ENCODE results near the gene PFN3.

Gene PFN3

GRCh38 chr5:177447611-177448243 lies 47.3 kb upstream of the PFN3 start:
- Histone ChIP-seq H3K79me2 (ENCODE audit: control insufficient read depth, low read length) (no peaks in the 10 kb centered on the region), H3K4me1 (ENCODE audit: control insufficient read depth, low read length) (peaks cover 41% of the 10 kb centered on the region), H3K4me2 (ENCODE audit: low read length) (peak overlapping the region; percentile 99), H3K4me3 (ENCODE audit: low read length) (peak overlapping the region; percentile 62), H3K36me3 (ENCODE audit: control insufficient read depth, low read length) (peaks cover 7% of the 10 kb centered on the region; the same call in 1 of the 2 replicates), H3K27me3 (ENCODE audit: control insufficient read depth, low read length) (peaks cover 8% of the 10 kb centered on the region; the same call in 1 of the 2 replicates), H3F3A (ENCODE audit: control insufficient read depth, insufficient read depth) (peaks cover 22% of the 10 kb centered on the region), H3K27ac (ENCODE audit: low read depth, low read length) (no peak overlapping the region), H4K20me1 (ENCODE audit: control insufficient read depth, insufficient read depth, low read depth, low read length) (peaks cover 2% of the 10 kb centered on the region; the same call in 1 of the 2 replicates), H3K9me3 (ENCODE audit: control insufficient read depth, insufficient read depth, low read length) (no peaks in the 10 kb centered on the region), H3K9me2 (replicated peaks; ENCODE audit: control insufficient read depth, low read length) (no peaks in the 10 kb centered on the region)
- no peak for TF ChIP-seq CTCF (IDR thresholded peaks at IDR 0.05; ENCODE audit: low read depth, low read length, poor library complexity, severe bottlenecking)
- no peak for TF ChIP-seq EZH2phosphoT487 (IDR thresholded peaks at IDR 0.05; ENCODE audit: borderline replicate concordance, low read length)

GRCh38 chr5:177447066-177447610 lies 46.7 kb upstream of the PFN3 start:
- peaks cover 22% of the 10 kb centered on the region for H3F3A ChIP-seq (ENCODE audit: control insufficient read depth, insufficient read depth)
- no peaks in the 10 kb centered on the region for H3K79me2 ChIP-seq (ENCODE audit: control insufficient read depth, low read length)
- TF ChIP-seq CTCF (IDR thresholded peaks at IDR 0.05; ENCODE audit: low read depth, low read length, poor library complexity, severe bottlenecking) (no peak), EZH2phosphoT487 (IDR thresholded peaks at IDR 0.05; ENCODE audit: borderline replicate concordance, low read length) (no peak)
- no peaks in the 10 kb centered on the region for H4K20me1 ChIP-seq (ENCODE audit: control insufficient read depth, insufficient read depth, low read depth, low read length)
- peak overlapping the region; percentile 30; the same call in 1 of the 2 replicates for H3K27ac ChIP-seq (ENCODE audit: low read depth, low read length)
- H3K4me3 ChIP-seq (ENCODE audit: low read length): peak overlapping the region; percentile 86
- no peaks in the 10 kb centered on the region for H3K9me3 ChIP-seq (ENCODE audit: control insufficient read depth, insufficient read depth, low read length)
- no peaks in the 10 kb centered on the region for H3K9me2 ChIP-seq (replicated peaks; ENCODE audit: control insufficient read depth, low read length)
- H3K27me3 ChIP-seq (ENCODE audit: control insufficient read depth, low read length): peaks cover 8% of the 10 kb centered on the region; the same call in 1 of the 2 replicates
- peaks cover 13% of the 10 kb centered on the region for H3K36me3 ChIP-seq (ENCODE audit: control insufficient read depth, low read length)
- H3K4me1 ChIP-seq (ENCODE audit: control insufficient read depth, low read length): peaks cover 41% of the 10 kb centered on the region
- peak overlapping the region; percentile 99 for H3K4me2 ChIP-seq (ENCODE audit: low read length)

GRCh38 chr5:177446200-177447065 lies 46.0 kb upstream of the PFN3 start, which contains the start of gene PRR7:
TSS of gene PRR7 (plus strand) at chr5:177446814. CDS start at chr5:177455068, 8,254 bp downstream.
- Histone ChIP-seq H3K79me2 (ENCODE audit: control insufficient read depth, low read length) (no peaks in the 10 kb centered on the region), H3K4me2 (ENCODE audit: low read length) (peak within 1 kb of the TSS; percentile 99), H3K36me3 (ENCODE audit: control insufficient read depth, low read length) (peaks cover 20% of the 10 kb centered on the region), H3K4me3 (ENCODE audit: low read length) (peak within 1 kb of the TSS; percentile 86), H3K27ac (ENCODE audit: low read depth, low read length) (peak within 1 kb of the TSS; percentile 30; the same call in 1 of the 2 replicates), H4K20me1 (ENCODE audit: control insufficient read depth, insufficient read depth, low read depth, low read length) (no peaks in the 10 kb centered on the region), H3K9me2 (replicated peaks; ENCODE audit: control insufficient read depth, low read length) (no peaks in the 10 kb centered on the region), H3K9me3 (ENCODE audit: control insufficient read depth, insufficient read depth, low read length) (no peaks in the 10 kb centered on the region), H3K27me3 (ENCODE audit: control insufficient read depth, low read length) (peaks cover 8% of the 10 kb centered on the region; the same call in 1 of the 2 replicates), H3F3A (ENCODE audit: control insufficient read depth, insufficient read depth) (peaks cover 18% of the 10 kb centered on the region), H3K4me1 (ENCODE audit: control insufficient read depth, low read length) (peaks cover 41% of the 10 kb centered on the region)
- TF ChIP-seq CTCF (IDR thresholded peaks at IDR 0.05; ENCODE audit: low read depth, low read length, poor library complexity, severe bottlenecking): no peak
- no peak for TF ChIP-seq EZH2phosphoT487 (IDR thresholded peaks at IDR 0.05; ENCODE audit: borderline replicate concordance, low read length)

All from DOHH2 (cell line).